GM04503 (cell line): ENCODE results near the gene NEO1.
"Not testable (repeated sequence)": the region's sequence is repeated elsewhere in the genome, so short reads cannot be mapped to it uniquely, and the experiment has no call there.

Experiments
- DNase-seq: peaks from one replicate; pipeline ENCODE4 v3.0.0-alpha.2; 2012; ENCODE audit warnings: low read depth

The NEO1 gene

GRCh38 chr15:73142802-73143762 is 90.8 kb downstream of the NEO1 start:
- DNase-seq: no peak

- DNase-seq: no peak
These were observed 91.5 kb downstream of the NEO1 start for GRCh38 chr15:73143763-73144155.

GRCh38 chr15:73146419-73146818 is 94.2 kb downstream of the NEO1 start:
- DNase-seq: no peak

- DNase-seq: no peak
These were observed 98.6 kb downstream of the NEO1 start for GRCh38 chr15:73150831-73151230.

GRCh38 chr15:73153024-73153423 is 100.8 kb downstream of the NEO1 start:
- no peak for DNase-seq

- no peak for DNase-seq
These were observed 101.2 kb downstream of the NEO1 start for GRCh38 chr15:73153447-73153846.

- DNase-seq: no peak
These were observed 104.3 kb downstream of the NEO1 start for GRCh38 chr15:73156431-73157191.

GRCh38 chr15:73161546-73161945 is 109.3 kb downstream of the NEO1 start:
- DNase-seq: no peak

- no peak for DNase-seq
These were observed 113.2 kb downstream of the NEO1 start for GRCh38 chr15:73165435-73165834.

GRCh38 chr15:73165844-73166243 is 113.6 kb downstream of the NEO1 start:
- DNase-seq: no peak

GRCh38 chr15:73166711-73167110 is 114.4 kb downstream of the NEO1 start:
- DNase-seq: not testable (repeated sequence)

GRCh38 chr15:73168487-73168886 is 116.2 kb downstream of the NEO1 start:
- no peak for DNase-seq

GRCh38 chr15:73171711-73172110 is 119.4 kb downstream of the NEO1 start:
- no peak for DNase-seq

GRCh38 chr15:73172508-73172907 is 120.2 kb downstream of the NEO1 start:
- no peak for DNase-seq

GRCh38 chr15:73174171-73174570 is 121.9 kb downstream of the NEO1 start:
- DNase-seq: no peak

GRCh38 chr15:73175382-73175781 is 123.1 kb downstream of the NEO1 start:
- no peak for DNase-seq

- DNase-seq: no peak
These were observed 124.3 kb downstream of the NEO1 start for GRCh38 chr15:73176598-73176997.

GRCh38 chr15:73183071-73183470 is 130.8 kb downstream of the NEO1 start:
- DNase-seq: no peak

GRCh38 chr15:73190189-73190601 is 137.9 kb downstream of the NEO1 start:
- no peak for DNase-seq

- DNase-seq: no peak
These were observed 142.9 kb downstream of the NEO1 start for GRCh38 chr15:73195166-73195565.

GRCh38 chr15:73196113-73196512 is 143.8 kb downstream of the NEO1 start:
- DNase-seq: no peak

- DNase-seq: no peak
These were observed 148.1 kb downstream of the NEO1 start for GRCh38 chr15:73200339-73200738.

GRCh38 chr15:73210630-73211029 is 158.4 kb downstream of the NEO1 start:
- no peak for DNase-seq
